ENCODE data around the gene RALGAPB.
"Not testable (repeated sequence)": the region's sequence is repeated elsewhere in the genome, so short reads cannot be mapped to it uniquely, and the experiment has no call there.

The RALGAPB gene

GRCh38 chr20:38447931-38448675 lies 24.5 kb upstream of the RALGAPB start:
- no peak for DNase-seq

- DNase-seq: no peak
Measured at GRCh38 chr20:38449046-38449445, 23.6 kb upstream of the RALGAPB start.

- DNase-seq: no peak
Measured at GRCh38 chr20:38450412-38450975, 22.1 kb upstream of the RALGAPB start.

- DNase-seq: no peak
Measured at GRCh38 chr20:38452880-38453624, 19.6 kb upstream of the RALGAPB start.

GRCh38 chr20:38453941-38454340 lies 18.7 kb upstream of the RALGAPB start:
- no peak for DNase-seq

- DNase-seq: no peak
Measured at GRCh38 chr20:38454556-38455473, 17.8 kb upstream of the RALGAPB start.

- no peak for DNase-seq
Measured at GRCh38 chr20:38458314-38458713, 14.3 kb upstream of the RALGAPB start.

GRCh38 chr20:38460040-38460623 lies 12.5 kb upstream of the RALGAPB start:
- DNase-seq: no peak

- DNase-seq: not testable (repeated sequence)
Measured at GRCh38 chr20:38460631-38461030, 12.0 kb upstream of the RALGAPB start.

GRCh38 chr20:38461167-38461566 lies 11.5 kb upstream of the RALGAPB start:
- not testable (repeated sequence) for DNase-seq

GRCh38 chr20:38461569-38461968 lies 11.1 kb upstream of the RALGAPB start:
- DNase-seq: not testable (repeated sequence)

GRCh38 chr20:38466171-38466570 lies 6.5 kb upstream of the RALGAPB start:
- DNase-seq: no peak

- DNase-seq: no peak
Measured at GRCh38 chr20:38466983-38467382, 5.7 kb upstream of the RALGAPB start.

- DNase-seq: no peak
Measured at GRCh38 chr20:38471245-38471644, 1.4 kb upstream of the RALGAPB start.

- no peak for DNase-seq
Measured at GRCh38 chr20:38471987-38472512, 593 bp upstream of the RALGAPB start.

GRCh38 chr20:38473367-38473795 lies 738 bp downstream of the RALGAPB start:
- no peak for DNase-seq

- no peak for DNase-seq
Measured at GRCh38 chr20:38477747-38478146, 5.1 kb downstream of the RALGAPB start.

GRCh38 chr20:38479596-38479995 lies 7.0 kb downstream of the RALGAPB start:
- no peak for DNase-seq

- no peak for DNase-seq
Measured at GRCh38 chr20:38485041-38485440, 12.4 kb downstream of the RALGAPB start.

- DNase-seq: no peak
Measured at GRCh38 chr20:38489181-38489580, 16.5 kb downstream of the RALGAPB start.

GRCh38 chr20:38497246-38497935 lies 24.7 kb downstream of the RALGAPB start:
- DNase-seq: no peak

- no peak for DNase-seq
Measured at GRCh38 chr20:38498909-38499308, 26.3 kb downstream of the RALGAPB start.
